HepG2 (cell line): ENCODE results near the gene GSTK1. TPM values are rescaled to one million over a fixed set of nuclear protein-coding genes. Genes with fewer than 3 reads are reported as not detected.

ENCODE experiments used
- AFF4 ChIP-seq: sonication (generic); formaldehyde crosslinking; IDR thresholded peaks from 2 replicates; pipeline ENCODE4 v1.4.0; 2020; ENCODE audit warnings: missing genetic modification reagents
- ARID3A ChIP-seq: IDR thresholded peaks from 2 replicates; pipeline ENCODE4 v1.6.1; 2012; ENCODE audit warnings: low read depth, low read length, improper control_type of control experiment
- CEBPB ChIP-seq: IDR thresholded peaks from 2 replicates; pipeline ENCODE4 v1.6.1; 2011; ENCODE audit warnings: low read depth, low read length, improper control_type of control experiment, borderline replicate concordance
- CEBPZ ChIP-seq: IDR thresholded peaks from 2 replicates; pipeline ENCODE4 v1.6.1; 2012; ENCODE audit warnings: low read length, improper control_type of control experiment
- CREB3 ChIP-seq: sonication (generic); formaldehyde crosslinking; IDR thresholded peaks from 2 replicates; pipeline ENCODE4 v1.5.0; 2020; ENCODE audit warnings: missing genetic modification reagents
- DPF2 ChIP-seq: sonication (generic); formaldehyde crosslinking; IDR thresholded peaks from 2 replicates; pipeline ENCODE4 v1.4.0; 2020; ENCODE audit warnings: mild to moderate bottlenecking, low read depth, missing genetic modification reagents, borderline replicate concordance
- HOXD1 ChIP-seq: sonication (generic); formaldehyde crosslinking; IDR thresholded peaks from 2 replicates; pipeline ENCODE4 v1.5.0; 2020; ENCODE audit warnings: missing genetic modification reagents
- MAZ ChIP-seq, 2 experiments: sonication (generic) in 1 of 2; formaldehyde crosslinking in 1 of 2; IDR thresholded peaks; 2 replicates each; pipeline versions ENCODE4 v1.5.0 to v1.6.1; 2012 to 2020; ENCODE audit warnings: low read depth in 2 of 2, mild to moderate bottlenecking in 2 of 2, borderline replicate concordance in 1 of 2, improper control_type of control experiment in 1 of 2, low read length in 1 of 2, missing genetic modification reagents in 1 of 2, moderate library complexity in 1 of 2
- MXD1 ChIP-seq: sonication (generic); formaldehyde crosslinking; IDR thresholded peaks from 2 replicates; pipeline ENCODE4 v1.4.0; 2020; ENCODE audit warnings: mild to moderate bottlenecking, missing genetic modification reagents
- MXD3 ChIP-seq: IDR thresholded peaks from 2 replicates; pipeline ENCODE4 v1.6.1; 2016; ENCODE audit warnings: mild to moderate bottlenecking, missing biosample characterization, missing genetic modification reagents
- ONECUT2 ChIP-seq: sonication (generic); formaldehyde crosslinking; IDR thresholded peaks from 2 replicates; pipeline ENCODE4 v1.4.0; 2020; ENCODE audit warnings: missing genetic modification reagents
- ZFY ChIP-seq: sonication (generic); formaldehyde crosslinking; IDR thresholded peaks from 2 replicates; pipeline ENCODE4 v1.4.0; 2020; ENCODE audit warnings: missing genetic modification reagents
- ZNF256 ChIP-seq: sonication (generic); formaldehyde crosslinking; conservative IDR thresholded peaks from 2 replicates; pipeline ENCODE4 v1.4.0; 2020; ENCODE audit warnings: missing genetic modification reagents
- polyA plus RNA-seq, 8 experiments: library from polyadenylated mRNA; depleted of rRNA in 3 of 8; stranded (reverse) in 7 of 8; unstranded in 1 of 8; fragments of >200 nt; fragmentation: Illumina TruSeq in 4 of 8; extraction: Trizol in 4 of 8; gene quantifications; 2 replicates each; pipeline versions ENCODE4 v1.2.1 to v1.2.3, GENCODE V29; 2011 to 2016; ENCODE audit warnings: low read depth in 4 of 8, missing spikeins in 1 of 8, mixed read lengths in 1 of 8; ENCODE audit not compliant: insufficient read depth in 1 of 8
- total RNA-seq, 5 experiments: library from RNA; depleted of rRNA; stranded (reverse); fragments of >200 nt; fragmentation: Illumina TruSeq; extraction: Trizol; gene quantifications; 2 replicates each; pipeline ENCODE4 v1.2.3, GENCODE V29; 2016; ENCODE audit warnings: low read depth in 1 of 5

The GSTK1 gene
- total and polyA plus RNA-seq, 2 of the 13 experiments (the other 11 are each of a cell fraction or from before 2014, with no cell fraction given) = 64.6 to 92.1 TPM

GRCh38 chr7:143263266-143264195 is at the start of gene GSTK1 (continued):
- TF ChIP-seq ARID3A (no peak), CEBPZ (no peak), MXD3 (CRISPR knock-in tag) (peak; percentile 78; the same call in 1 of the 2 replicates), AFF4 (CRISPR knock-in tag) (0 out of 2 replicates have a peak, but pooled peaks have one; percentile 59), MAZ (IDR thresholded peaks at IDR 0.05; ENCODE audit: borderline replicate concordance, low read depth, low read length) (no peak), MAZ (CRISPR knock-in tag; IDR thresholded peaks at IDR 0.05; ENCODE audit: low read depth) (peak; percentile 91), CREB3 (no peak), MXD1 (CRISPR knock-in tag) (peak; percentile 86), CEBPB (no peak), HOXD1 (CRISPR knock-in tag) (no peak), ONECUT2 (CRISPR knock-in tag) (no peak), DPF2 (CRISPR knock-in tag) (no peak), ZNF256 (0 out of 2 replicates have a peak, but pooled peaks have one; percentile 29), ZFY (CRISPR knock-in tag) (peak; percentile 81)
